Adipocyte (in vitro differentiated cells): ENCODE data around the gene NUDT8.
"Not testable (repeated sequence)": the region's sequence is repeated elsewhere in the genome, so short reads cannot be mapped to it uniquely, and the experiment has no call there.

Source experiments
- DNase-seq: peaks from one replicate; pipeline ENCODE4 v3.0.0-alpha.2; 2015; ENCODE audit warnings: low read depth
- H3K27me3 ChIP-seq: replicated peaks from 2 replicates; pipeline ENCODE4 v1.7.0; 2013; ENCODE audit warnings: mild to moderate bottlenecking, low read length, moderate library complexity; ENCODE audit not compliant: control insufficient read depth, insufficient read depth
- H3K36me3 ChIP-seq: 2 replicates; pipeline ENCODE4 v1.7.0; 2013; ENCODE audit warnings: low read length, mild to moderate bottlenecking, moderate library complexity; ENCODE audit not compliant: control insufficient read depth, insufficient read depth, severe bottlenecking
- H3K4me1 ChIP-seq: 2 replicates; pipeline ENCODE4 v1.7.0; 2013; ENCODE audit warnings: mild to moderate bottlenecking, low read length, moderate library complexity; ENCODE audit not compliant: control insufficient read depth, insufficient read depth
- H3K4me3 ChIP-seq: 2 replicates; pipeline ENCODE4 v1.7.0; 2013; ENCODE audit warnings: mild to moderate bottlenecking, low read length, moderate library complexity
- H3K9ac ChIP-seq: 2 replicates; pipeline ENCODE4 v1.7.0; 2013; ENCODE audit warnings: mild to moderate bottlenecking, low read length, moderate library complexity
- H3K9me3 ChIP-seq: 2 replicates; pipeline ENCODE4 v1.7.0; 2013; ENCODE audit warnings: mild to moderate bottlenecking, low read length, moderate library complexity; ENCODE audit not compliant: control insufficient read depth

Gene NUDT8

GRCh38 chr11:67666303-67666645, 36.5 kb upstream of the NUDT8 start:
- Histone ChIP-seq H3K4me1 (no peaks in the 10 kb centered on the region), H3K9me3 (no peaks in the 10 kb centered on the region), H3K4me3 (no peak overlapping the region), H3K9ac (no peak overlapping the region), H3K27me3 (peaks cover 57% of the 10 kb centered on the region), H3K36me3 (no peaks in the 10 kb centered on the region)
- no peak for DNase-seq

- Histone ChIP-seq H3K27me3 (peaks cover 57% of the 10 kb centered on the region), H3K4me3 (no peak overlapping the region), H3K9me3 (no peaks in the 10 kb centered on the region), H3K9ac (no peak overlapping the region), H3K36me3 (no peaks in the 10 kb centered on the region), H3K4me1 (no peaks in the 10 kb centered on the region)
- DNase-seq, result no peak
Observed at GRCh38 chr11:67665541-67666302, 36.0 kb upstream of the NUDT8 start.

- no peak for DNase-seq
- no peaks in the 10 kb centered on the region for H3K4me1 ChIP-seq
- no peak overlapping the region for H3K4me3 ChIP-seq
- no peaks in the 10 kb centered on the region for H3K36me3 ChIP-seq
- no peak overlapping the region for H3K9ac ChIP-seq
- peaks cover 57% of the 10 kb centered on the region for H3K27me3 ChIP-seq
- H3K9me3 ChIP-seq, result no peaks in the 10 kb centered on the region
Observed at GRCh38 chr11:67664696-67665540, 35.2 kb upstream of the NUDT8 start.

GRCh38 chr11:67664213-67664585, 34.5 kb upstream of the NUDT8 start:
- Histone ChIP-seq H3K9me3 (no peaks in the 10 kb centered on the region), H3K4me1 (no peaks in the 10 kb centered on the region), H3K9ac (no peak overlapping the region), H3K36me3 (no peaks in the 10 kb centered on the region), H3K27me3 (peaks cover 57% of the 10 kb centered on the region), H3K4me3 (no peak overlapping the region)
- no peak for DNase-seq

- Histone ChIP-seq H3K4me1 (no peaks in the 10 kb centered on the region), H3K9ac (no peak overlapping the region), H3K4me3 (no peak overlapping the region), H3K27me3 (peaks cover 53% of the 10 kb centered on the region), H3K36me3 (no peaks in the 10 kb centered on the region), H3K9me3 (no peaks in the 10 kb centered on the region)
- DNase-seq, result no peak
Observed at GRCh38 chr11:67663532-67664212, 33.9 kb upstream of the NUDT8 start.

- no peaks in the 10 kb centered on the region for H3K36me3 ChIP-seq
- H3K9ac ChIP-seq, result no peak overlapping the region
- H3K4me1 ChIP-seq, result no peaks in the 10 kb centered on the region
- no peak for DNase-seq
- H3K27me3 ChIP-seq, result peaks cover 47% of the 10 kb centered on the region
- no peaks in the 10 kb centered on the region for H3K9me3 ChIP-seq
- H3K4me3 ChIP-seq, result no peak overlapping the region
Observed at GRCh38 chr11:67662835-67663531, 33.2 kb upstream of the NUDT8 start.

- H3K36me3 ChIP-seq, result no peaks in the 10 kb centered on the region
- H3K4me3 ChIP-seq, result no peak overlapping the region
- no peak overlapping the region for H3K9ac ChIP-seq
- H3K9me3 ChIP-seq, result no peaks in the 10 kb centered on the region
- peaks cover 40% of the 10 kb centered on the region for H3K27me3 ChIP-seq
- DNase-seq, result no peak
- peaks cover 5% of the 10 kb centered on the region for H3K4me1 ChIP-seq
Observed at GRCh38 chr11:67662142-67662834, 32.6 kb upstream of the NUDT8 start.

GRCh38 chr11:67660752-67661151, 31.0 kb upstream of the NUDT8 start:
- H3K4me1 ChIP-seq, DNase-seq, H3K36me3 ChIP-seq, H3K9me3 ChIP-seq, H3K9ac ChIP-seq, H3K4me3 ChIP-seq: not testable (repeated sequence)
- peaks cover 38% of the 10 kb centered on the region for H3K27me3 ChIP-seq

- H3K9me3 ChIP-seq, H3K4me3 ChIP-seq, H3K9ac ChIP-seq, H3K36me3 ChIP-seq, H3K4me1 ChIP-seq, DNase-seq: not testable (repeated sequence)
- peaks cover 35% of the 10 kb centered on the region for H3K27me3 ChIP-seq
Observed at GRCh38 chr11:67659651-67660165, 30.0 kb upstream of the NUDT8 start.

GRCh38 chr11:67657300-67657699, 27.6 kb upstream of the NUDT8 start:
- H3K27me3 ChIP-seq, result peaks cover 18% of the 10 kb centered on the region
- no peak overlapping the region for H3K4me3 ChIP-seq
- H3K4me1 ChIP-seq, result peaks cover 7% of the 10 kb centered on the region
- H3K9me3 ChIP-seq, result no peaks in the 10 kb centered on the region
- H3K36me3 ChIP-seq, result no peaks in the 10 kb centered on the region
- no peak overlapping the region for H3K9ac ChIP-seq
- DNase-seq, result no peak
